GM18507 (cell line): Measurements from ENCODE around the gene CLBA1.
A peak's percentile ranks its signal among the peaks of the same experiment; 100 is the strongest.
"Not testable (repeated sequence)": the region's sequence is repeated elsewhere in the genome, so short reads cannot be mapped to it uniquely, and the experiment has no call there.

Experiments
- DNase-seq: peaks from one replicate; pipeline ENCODE4 v3.0.0; 2011; ENCODE audit warnings: low read depth; ENCODE audit not compliant: insufficient read length; ENCODE audit errors: extremely low spot score
- FAIRE-seq: peaks from 2 replicates; lab custom pipeline; 2011; peaks lifted over from hg19 to GRCh38; lab: Jason Lieb, UNC

Gene CLBA1

DNA sequence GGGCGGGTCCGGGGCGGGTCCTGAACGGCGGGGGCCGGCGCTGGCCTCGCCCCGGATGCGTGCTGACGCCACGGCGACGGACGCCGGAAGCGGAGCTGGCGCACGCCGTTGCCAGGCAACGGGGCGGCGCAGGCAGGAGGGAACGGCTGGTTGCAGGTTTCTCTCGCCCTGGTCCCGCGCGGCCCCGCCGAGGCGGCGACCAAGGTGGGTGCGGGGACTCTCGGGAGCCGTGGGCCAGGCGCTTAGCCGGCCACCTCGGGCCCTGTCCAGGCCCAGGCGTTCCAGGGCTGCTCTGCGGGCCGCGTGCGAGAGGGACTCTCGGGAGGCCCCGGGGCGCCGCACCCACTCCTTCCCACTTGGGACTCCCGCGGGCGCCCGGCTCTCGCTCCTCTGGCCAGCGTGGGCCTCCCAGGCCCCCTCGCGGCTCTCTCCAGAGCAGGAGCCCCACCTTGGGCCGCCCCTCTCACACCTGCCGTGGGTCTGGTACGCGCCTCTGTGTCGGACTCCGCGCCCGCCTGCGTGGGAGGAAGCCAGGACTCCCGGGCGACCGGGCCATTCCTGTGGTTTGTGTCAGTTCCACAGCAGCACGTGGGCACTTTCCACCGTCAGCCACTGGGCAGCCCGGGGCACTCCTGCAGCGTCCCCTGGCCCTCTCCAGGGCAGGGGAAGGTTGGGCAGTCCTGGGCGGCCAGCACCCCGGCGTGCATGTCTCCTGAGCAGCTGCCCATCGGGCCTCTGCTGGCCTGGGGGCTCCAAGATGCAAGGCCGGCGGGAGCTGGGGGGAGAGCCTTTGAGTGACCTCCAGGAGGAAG lies at the start of gene CLBA1:
TSS of gene CLBA1 (plus strand) at position 114 of the 812 bp plus-strand sequence. CDS start at position 758, 644 bp downstream.
- DNase-seq (peak; percentile 99), FAIRE-seq (peak; percentile 92)

GRCh38 chr14:104935955-104936354 lies 49.6 kb upstream of the CLBA1 start:
- DNase-seq (no peak), FAIRE-seq (no peak)

DNA sequence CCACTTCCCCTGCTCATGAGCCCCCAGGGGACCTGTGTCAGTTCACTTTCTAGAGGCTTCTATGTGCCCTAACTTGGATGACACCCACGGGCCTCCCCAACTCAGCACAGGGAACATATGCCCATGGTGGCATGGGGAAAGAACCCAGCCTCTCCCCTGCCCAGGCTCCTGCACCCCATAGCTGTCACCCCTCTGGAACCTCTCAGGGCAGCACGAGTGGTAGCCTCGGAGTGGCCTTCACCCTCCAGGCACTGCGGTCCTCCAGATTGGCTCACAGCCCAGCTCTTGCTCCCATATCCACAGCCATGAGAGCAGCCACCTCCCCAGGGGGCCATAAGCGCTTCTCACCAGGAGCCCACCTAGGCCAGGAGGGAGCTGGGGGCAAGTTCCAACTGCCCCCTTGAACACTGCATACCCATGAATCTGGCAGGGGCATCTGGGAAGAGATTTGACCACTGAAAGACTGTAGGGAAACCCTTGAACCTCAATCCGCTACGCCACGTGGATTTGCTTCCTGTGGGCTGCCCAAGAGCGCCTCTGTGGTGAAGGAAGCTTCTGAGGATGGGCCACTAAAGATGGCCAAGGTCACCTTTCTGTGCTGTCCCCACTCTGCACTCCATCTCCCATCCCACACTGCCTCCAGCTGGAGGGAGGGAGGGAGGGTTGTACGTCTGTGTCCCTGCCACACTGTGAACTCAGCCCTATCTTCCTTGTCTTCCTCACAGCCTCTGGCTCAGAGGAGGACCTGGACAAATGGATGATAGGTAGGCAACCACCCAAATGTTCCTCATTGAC lies 49.0 kb upstream of the CLBA1 start:
- FAIRE-seq, result no peak
- no peak for DNase-seq

GRCh38 chr14:104937161-104937560 lies 48.4 kb upstream of the CLBA1 start:
- FAIRE-seq, result no peak

GRCh38 chr14:104937694-104938365 lies 47.8 kb upstream of the CLBA1 start:
- DNase-seq (no peak), FAIRE-seq (no peak)

More at GRCh38 chr14:104937161-104937560, 48.4 kb upstream of the CLBA1 start:
- DNase-seq, result no peak

DNA sequence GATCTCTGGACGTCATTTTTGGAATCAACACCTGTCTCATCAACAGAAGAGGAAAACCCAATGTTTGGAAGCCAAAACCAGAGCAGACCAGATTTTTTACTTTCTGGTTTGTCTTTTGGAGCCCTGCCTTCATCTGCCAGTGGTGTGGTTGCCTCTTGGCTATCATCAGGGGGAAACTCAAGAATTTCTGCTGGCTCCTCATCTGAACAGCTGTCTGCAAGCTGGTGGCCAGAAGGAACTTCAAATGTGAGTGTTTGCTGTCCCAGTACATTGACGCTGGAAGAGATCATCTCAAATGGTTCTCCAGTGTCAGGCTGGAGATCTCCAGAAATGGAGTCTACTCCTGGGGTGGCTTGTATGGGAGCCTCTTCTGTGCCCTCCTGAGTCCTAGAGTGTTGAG lies 47.2 kb upstream of the CLBA1 start:
- FAIRE-seq (no peak), DNase-seq (no peak)

- FAIRE-seq, result no peak
- DNase-seq, result no peak
These were observed 46.6 kb upstream of the CLBA1 start for GRCh38 chr14:104938960-104939359.

- no peak for DNase-seq
- FAIRE-seq, result no peak
These were observed 45.8 kb upstream of the CLBA1 start for GRCh38 chr14:104939666-104940410.

DNA sequence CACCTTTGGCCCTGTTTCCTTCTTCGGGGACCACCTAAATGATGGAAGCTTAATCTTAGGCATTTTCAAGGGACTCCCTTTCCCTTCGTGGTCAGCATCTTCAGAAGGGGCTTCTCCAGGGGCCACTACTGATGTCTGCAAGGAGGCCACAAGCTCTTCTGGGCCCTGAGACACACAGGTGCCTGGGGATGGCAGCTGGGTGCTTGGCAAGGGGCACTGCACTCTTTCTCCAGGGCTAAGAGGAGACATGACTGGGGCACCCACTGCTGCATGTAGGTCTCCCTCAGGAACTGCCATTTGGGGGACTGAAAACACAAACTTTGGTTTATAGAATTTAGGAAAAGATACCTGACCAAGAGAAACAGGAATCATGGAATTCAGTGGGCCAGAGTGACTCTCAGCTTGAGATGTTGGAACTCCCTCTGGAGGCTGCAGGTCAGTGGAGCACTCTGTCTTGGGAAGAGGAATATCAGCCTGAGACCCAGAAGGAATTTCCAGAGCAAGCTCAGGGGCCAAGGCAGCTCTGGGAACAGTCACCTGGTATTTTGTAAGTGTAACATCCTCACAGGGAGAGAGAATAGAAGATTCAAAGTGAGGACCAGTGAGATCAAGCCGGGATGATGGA lies 45.0 kb upstream of the CLBA1 start:
- DNase-seq (no peak), FAIRE-seq (no peak)

DNA sequence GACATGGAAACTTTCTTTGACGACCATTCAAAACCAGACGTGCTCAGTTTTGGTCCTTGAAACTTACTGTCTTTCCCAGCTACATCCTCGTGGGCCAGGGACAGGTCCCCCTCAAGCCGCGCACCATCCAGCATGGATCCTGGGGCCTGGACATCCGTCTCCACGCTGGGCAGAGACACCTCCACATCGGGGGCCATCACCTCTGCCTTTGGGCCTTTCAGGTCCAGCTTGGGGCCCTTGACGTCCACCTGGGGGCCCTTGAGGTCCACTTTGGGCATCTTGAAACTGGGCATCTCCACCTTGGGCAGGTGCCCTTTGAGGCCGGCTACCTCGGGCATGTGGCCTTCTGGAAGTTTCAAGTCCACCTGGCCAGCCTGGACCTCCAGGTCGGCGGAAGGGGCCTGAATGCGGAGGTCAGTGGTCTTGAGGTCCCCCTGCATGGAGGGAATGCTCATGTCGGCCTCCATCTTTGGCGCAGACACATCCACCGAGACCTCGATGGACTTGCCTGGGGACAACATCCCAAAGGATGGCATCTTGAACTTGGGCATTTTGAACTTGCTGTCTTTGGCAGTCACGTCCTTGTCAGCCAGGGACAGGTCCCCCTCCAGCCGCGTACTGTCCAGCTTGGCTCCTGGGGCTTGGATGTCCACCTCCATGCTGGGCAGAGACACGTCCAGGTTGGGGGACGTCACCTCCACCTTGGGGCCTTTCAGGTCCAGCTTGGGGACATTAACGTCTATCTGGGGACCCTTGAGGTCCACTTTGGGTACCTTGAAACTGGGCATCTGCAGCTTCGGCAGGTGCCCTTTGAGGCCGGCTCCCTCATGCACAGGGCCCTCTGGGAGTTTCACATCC lies 43.9 kb upstream of the CLBA1 start:
- no peak for FAIRE-seq

DNA sequence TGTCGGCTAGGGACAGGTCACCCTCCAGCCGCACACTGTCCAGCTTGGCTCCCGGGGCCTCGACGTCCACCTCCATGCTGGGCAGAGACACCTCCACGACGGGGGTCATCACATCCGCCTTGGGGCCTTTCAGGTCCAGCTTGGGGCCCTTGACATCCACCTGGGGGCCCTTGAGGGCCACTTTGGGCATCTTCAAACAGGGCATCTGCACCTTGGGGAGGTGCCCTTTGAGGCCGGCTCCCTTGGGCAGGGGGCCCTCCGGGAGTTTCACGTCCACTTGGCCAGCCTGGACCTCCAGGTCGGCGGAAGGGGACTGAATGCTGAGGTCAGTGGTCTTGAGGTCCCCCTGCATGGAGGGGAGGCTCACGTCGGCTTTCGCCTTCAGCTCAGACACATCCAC lies 43.0 kb upstream of the CLBA1 start:
- DNase-seq (no peak), FAIRE-seq (no peak)

More for the DNA sequence above, 43.9 kb upstream of the CLBA1 start:
- DNase-seq, result no peak

DNA sequence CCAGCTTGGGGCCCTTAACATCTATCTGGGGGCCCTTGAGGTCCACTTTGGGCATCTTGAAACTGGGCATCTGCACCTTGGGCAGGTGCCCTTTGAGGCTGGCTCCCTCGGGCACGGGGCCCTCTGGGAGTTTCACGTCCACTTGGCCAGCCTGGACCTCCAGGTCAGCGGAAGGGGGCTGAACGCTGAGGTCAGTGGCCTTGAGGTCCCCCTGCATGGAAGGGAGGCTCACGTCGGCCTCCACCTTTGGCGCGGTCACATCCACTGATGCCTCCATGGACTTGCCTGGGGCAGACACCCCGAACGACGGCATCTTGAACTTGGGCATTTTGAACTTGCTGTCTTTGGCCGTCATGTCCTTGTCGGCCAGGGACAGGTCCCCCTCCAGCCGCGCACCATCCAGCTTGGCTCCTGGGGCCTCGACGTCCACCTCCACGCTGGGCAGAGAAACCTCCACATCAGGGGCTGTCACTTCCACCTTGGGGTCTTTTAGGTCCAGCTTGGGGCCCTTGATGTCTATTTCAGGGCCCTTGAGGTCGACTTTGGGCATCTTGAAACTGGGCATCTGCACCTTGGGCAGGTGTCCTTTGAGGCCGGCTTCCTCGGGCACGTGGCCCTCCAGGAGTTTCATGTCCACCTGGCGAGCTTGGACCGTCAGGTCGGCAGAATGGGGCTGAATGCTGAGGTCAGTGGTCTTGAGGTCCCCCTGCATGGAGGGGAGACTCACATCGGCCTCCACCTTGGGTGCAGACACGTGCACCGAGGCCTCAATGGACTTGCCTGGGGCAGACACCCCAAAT lies 42.2 kb upstream of the CLBA1 start:
- FAIRE-seq, DNase-seq: not testable (repeated sequence)

DNA sequence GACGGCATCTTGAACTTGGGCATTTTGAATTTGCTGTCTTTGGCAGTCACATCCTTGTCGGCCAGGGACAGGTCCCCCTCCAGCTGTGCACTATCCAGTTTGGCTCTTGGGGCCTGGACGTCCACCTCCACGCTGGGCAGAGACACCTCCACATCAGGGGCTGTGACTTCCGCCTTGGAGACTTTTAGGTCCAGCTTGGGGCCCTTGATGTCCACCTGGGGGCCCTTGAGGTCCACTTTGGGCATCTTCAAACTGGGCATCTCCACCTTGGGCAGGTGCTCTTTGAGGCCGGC lies 41.6 kb upstream of the CLBA1 start:
- not testable (repeated sequence) for FAIRE-seq

DNA sequence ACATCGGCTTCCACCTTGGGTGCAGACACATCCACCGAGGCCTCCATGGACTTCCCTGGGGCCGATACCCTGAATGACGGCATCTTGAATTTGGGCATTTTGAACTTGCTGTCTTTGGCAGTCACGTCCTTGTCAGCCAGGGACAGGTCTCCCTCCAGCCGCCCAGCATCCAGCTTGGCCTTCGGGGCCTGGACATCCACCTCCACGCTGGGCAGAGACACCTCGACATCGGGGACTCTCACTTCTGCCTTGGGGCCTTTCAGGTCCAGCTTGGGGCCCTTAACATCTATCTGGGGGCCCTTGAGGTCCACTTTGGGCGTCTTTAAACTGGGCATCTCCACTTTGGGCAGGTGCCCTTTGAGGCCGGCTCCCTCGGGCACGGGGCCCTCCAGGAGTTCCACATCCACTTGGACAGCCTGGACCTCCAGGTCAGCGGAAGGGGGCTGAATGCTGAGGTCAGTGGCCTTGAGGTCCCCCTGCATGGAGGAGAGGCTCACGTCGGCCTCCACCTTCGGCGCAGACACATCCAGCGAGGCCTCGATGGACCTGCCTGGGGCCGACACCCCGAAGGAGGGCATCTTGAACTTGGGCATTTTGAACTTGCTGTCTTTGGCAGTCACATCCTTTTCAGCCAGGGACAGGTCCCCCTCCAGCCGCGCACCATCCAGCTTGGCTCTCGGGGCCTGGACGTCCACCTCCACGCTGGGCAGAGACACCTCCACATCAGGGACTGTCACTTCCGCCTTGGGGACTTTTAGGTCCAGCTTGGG lies 41.0 kb upstream of the CLBA1 start:
- not testable (repeated sequence) for FAIRE-seq, DNase-seq

More for the DNA sequence above, 41.6 kb upstream of the CLBA1 start:
- not testable (repeated sequence) for DNase-seq

- FAIRE-seq, DNase-seq: not testable (repeated sequence)
These were observed 40.3 kb upstream of the CLBA1 start for GRCh38 chr14:104945266-104945665.
